ENCODE data around the gene CHN2.

The CHN2 gene

GRCh38 chr7:29285444-29285793, 90.8 kb downstream of the CHN2 start:
- peak; percentile 22 for DNase-seq (ENCODE audit: low read depth)

- no peak for DNase-seq (ENCODE audit: low read depth)
Observed at GRCh38 chr7:29285861-29286260, 91.3 kb downstream of the CHN2 start.

GRCh38 chr7:29287366-29287765, 92.8 kb downstream of the CHN2 start:
- no peak for DNase-seq (ENCODE audit: low read depth)

- no peak for DNase-seq (ENCODE audit: low read depth)
Observed at GRCh38 chr7:29288181-29289091, 93.9 kb downstream of the CHN2 start.

- no peak for DNase-seq (ENCODE audit: low read depth)
Observed at GRCh38 chr7:29289156-29290021, 94.8 kb downstream of the CHN2 start.

GRCh38 chr7:29290829-29291228, 96.3 kb downstream of the CHN2 start:
- no peak for DNase-seq (ENCODE audit: low read depth)

- no peak for DNase-seq (ENCODE audit: low read depth)
Observed at GRCh38 chr7:29291723-29292618, 97.4 kb downstream of the CHN2 start.

GRCh38 chr7:29292886-29293658, 98.5 kb downstream of the CHN2 start:
- no peak for DNase-seq (ENCODE audit: low read depth)

GRCh38 chr7:29296421-29296820, 101.8 kb downstream of the CHN2 start:
- no peak for DNase-seq (ENCODE audit: low read depth)

- DNase-seq (ENCODE audit: low read depth) = no peak
Observed at GRCh38 chr7:29297194-29297890, 102.8 kb downstream of the CHN2 start.

GRCh38 chr7:29299086-29299485, 104.5 kb downstream of the CHN2 start:
- DNase-seq (ENCODE audit: low read depth) = no peak

GRCh38 chr7:29300026-29300480, 105.5 kb downstream of the CHN2 start:
- DNase-seq (ENCODE audit: low read depth) = no peak

- DNase-seq (ENCODE audit: low read depth) = no peak
Observed at GRCh38 chr7:29300649-29301048, 106.1 kb downstream of the CHN2 start.

- no peak for DNase-seq (ENCODE audit: low read depth)
Observed at GRCh38 chr7:29302666-29303395, 108.3 kb downstream of the CHN2 start.

GRCh38 chr7:29304756-29305155, 110.2 kb downstream of the CHN2 start:
- no peak for DNase-seq (ENCODE audit: low read depth)

GRCh38 chr7:29306319-29306991, 111.9 kb downstream of the CHN2 start:
- no peak for DNase-seq (ENCODE audit: low read depth)

GRCh38 chr7:29308424-29308823, 113.8 kb downstream of the CHN2 start:
- no peak for DNase-seq (ENCODE audit: low read depth)

- no peak for DNase-seq (ENCODE audit: low read depth)
Observed at GRCh38 chr7:29309041-29309854, 114.7 kb downstream of the CHN2 start.

Data from stimulated activated CD8-positive, alpha-beta memory T cell treated with anti-CD3 and anti-CD28 coated beads, Interleukin-4, amount 100 ng/mL, for 24 hours (primary cell).